GM21447 (cell line): ENCODE results near the gene TPRN.

Experiments used
- ATAC-seq: cut with Tn5 transposase; IDR thresholded peaks from one replicate; pipeline ENCODE4 v1.9.1; 2021; ENCODE audit not compliant: unreplicated experiment

TPRN gene

GRCh38 chr9:137146527-137146918 is 54.0 kb downstream of the TPRN start:
- no peak for ATAC-seq

- no peak for ATAC-seq
These were observed 54.6 kb downstream of the TPRN start for GRCh38 chr9:137145731-137146526.

- no peak for ATAC-seq
These were observed 57.1 kb downstream of the TPRN start for GRCh38 chr9:137143459-137143858.

- no peak for ATAC-seq
These were observed 58.3 kb downstream of the TPRN start for GRCh38 chr9:137141976-137142936.
